Airway epithelial cell (primary cell): ENCODE results near the gene DUSP7. TPM values are rescaled to one million over a fixed set of nuclear protein-coding genes. Genes with fewer than 3 reads are reported as not detected.

Source experiments
- total RNA-seq: library from RNA; depleted of rRNA; stranded (reverse); fragments of >200 nt; gene quantifications from 2 replicates; pipeline ENCODE4 v1.2.3, GENCODE V29; 2015

DUSP7 gene
- 66.7 and 107 TPM in 2 replicates for total RNA-seq

GRCh38 chr3:52056521-52056967, at the start of gene DUSP7:
Gene DUSP7 (minus strand): TSS chr3:52056571. CDS start chr3:52056366, 205 bp downstream.

Other genes starting within 250 kb of the DUSP7 start
- not detected in 2 replicates for gene IQCF2, start 195.0 kb downstream of the DUSP7 start, total RNA-seq
- not detected in 2 replicates for gene IQCF5, start 181.0 kb downstream of the DUSP7 start, total RNA-seq
- not detected in 2 replicates for gene IQCF1, start 153.2 kb downstream of the DUSP7 start, total RNA-seq
- 26.7 and 30.0 TPM in 2 replicates for gene RRP9, start 114.7 kb downstream of the DUSP7 start, total RNA-seq
- 3.9 and 4.4 TPM in 2 replicates for gene PARP3, start 114.2 kb downstream of the DUSP7 start, total RNA-seq
- 0.23 TPM in 1 of 2 replicates, not detected in the other for gene GPR62, start 101.2 kb downstream of the DUSP7 start, total RNA-seq
- 52.3 and 62.6 TPM in 2 replicates for gene PCBP4, start 89.1 kb downstream of the DUSP7 start, total RNA-seq
- 31.7 and 41.3 TPM in 2 replicates for gene ABHD14B, start 82.5 kb downstream of the DUSP7 start, total RNA-seq
- gene ABHD14A, start 81.5 kb downstream of the DUSP7 start, total RNA-seq = 10.4 and 12.2 TPM in 2 replicates
- 109 and 115 TPM in 2 replicates for gene ACY1, start 73.0 kb downstream of the DUSP7 start, total RNA-seq
- gene RPL29, start 60.7 kb downstream of the DUSP7 start, total RNA-seq = 2,241 and 2,349 TPM in 2 replicates
- gene POC1A, start 97.9 kb upstream of the DUSP7 start, total RNA-seq = 10.4 and 10.6 TPM in 2 replicates
- gene ALAS1, start 141.6 kb upstream of the DUSP7 start, total RNA-seq = 33.1 and 49.4 TPM in 2 replicates
- gene TLR9, start 169.1 kb upstream of the DUSP7 start, total RNA-seq = 0.07 TPM in 1 of 2 replicates, not detected in the other
- 84.2 and 93.4 TPM in 2 replicates for gene TWF2, start 182.6 kb upstream of the DUSP7 start, total RNA-seq
- gene PPM1M, start 189.2 kb upstream of the DUSP7 start, total RNA-seq = 0.65 and 0.99 TPM in 2 replicates
- 35.5 and 50.1 TPM in 2 replicates for gene WDR82, start 222.1 kb upstream of the DUSP7 start, total RNA-seq
- 5.4 and 7.2 TPM in 2 replicates for gene GLYCTK, start 231.3 kb upstream of the DUSP7 start, total RNA-seq